Adrenal gland (tissue), 12 donors: ENCODE measurements around the gene LAMB1. TPM values are rescaled to one million over a fixed set of nuclear protein-coding genes. Genes with fewer than 3 reads are reported as not detected.
"Not testable (repeated sequence)": the region's sequence is repeated elsewhere in the genome, so short reads cannot be mapped to it uniquely, and the experiment has no call there.

Experiments used
- DNase-seq, 7 donors: peaks; one replicate each; pipeline ENCODE4 v3.0.0-alpha.2; 2019 to 2020
- H3K27ac ChIP-seq, 5 donors: fragments of 200-600 bp; sonication (generic) in 4 of 5; 1 replicate in 3 of 5; 2 replicates in 2 of 5; pipeline versions ENCODE4 v1.5.1 to v1.8.0; 2016 to 2020; ENCODE audit warnings: mild to moderate bottlenecking in 1 of 5
- H3K27me3 ChIP-seq: fragments of 200-600 bp; 2 replicates; pipeline ENCODE4 v1.8.0; 2021
- H3K36me3 ChIP-seq, 2 donors: fragments of 200-600 bp; replicated peaks in 1 of 2; 1 replicate in 1 of 2; 2 replicates in 1 of 2; pipeline versions ENCODE4 v1.5.1 to v1.8.0; 2018 to 2022
- H3K4me1 ChIP-seq, 2 donors: fragments of 200-600 bp; replicated peaks in 1 of 2; 1 replicate in 1 of 2; 2 replicates in 1 of 2; pipeline versions ENCODE4 v1.5.1 to v1.8.0; 2018 to 2021
- H3K4me3 ChIP-seq, 4 donors: fragments of 200-600 bp; sonication (generic) in 3 of 4; one replicate each; pipeline ENCODE4 v1.5.1; 2016 to 2018
- H3K9me3 ChIP-seq, 3 donors: fragments of 200-600 bp; sonication (generic) in 1 of 3; replicated peaks in 1 of 3; 1 replicate in 2 of 3; 2 replicates in 1 of 3; pipeline versions ENCODE4 v1.5.1 to v1.8.0; 2016 to 2021
- CTCF ChIP-seq, 6 experiments: fragments of 450-650 bp in 4 of 6; fragments of 200-600 bp in 2 of 6; sonication (generic) in 1 of 6; IDR thresholded peaks; 1 replicate in 5 of 6; 2 replicates in 1 of 6; pipeline versions ENCODE4 v1.5.1 to v1.8.0; 2016 to 2021; ENCODE audit warnings: antibody characterized with exemption in 6 of 6, mild to moderate bottlenecking in 2 of 6, moderate library complexity in 1 of 6
- POLR2A ChIP-seq, 2 donors: fragments of 450-650 bp; IDR thresholded peaks; one replicate each; pipeline ENCODE4 v1.6.1; 2017; ENCODE audit warnings: antibody characterized with exemption in 2 of 2, mild to moderate bottlenecking in 2 of 2, moderate library complexity in 1 of 2
- WGBS, 4 donors: extraction: QIAGEN DNeasy Blood & Tissue Kit in 2 of 4; methylation state at CpG; one replicate each; pipeline versions ENCODE4 v1.1.5 to v1.1.7; 2013 to 2017; 5-methylcytosine and 5-hydroxymethylcytosine counted together
- intact Hi-C, 2 donors: fragments of 100-400 bp; cut with DNase I; formaldehyde crosslinking; loops; one replicate each; pipeline versions ENCODE4 v1.14.1 to v1.15.0; 2022 to 2023
- polyA plus RNA-seq, 3 donors: library from polyadenylated mRNA; stranded (reverse); fragments of 200-250 nt in 2 of 3; fragments of 350-450 nt in 1 of 3; fragmentation: Illumina TruSeq in 1 of 3; extraction: RNeasy Lipid Tissue Mini Kit (QIAGEN cat#74804) in 1 of 3; gene quantifications; one replicate each; pipeline ENCODE4 v1.2.3, GENCODE V29; 2013 to 2014
- total RNA-seq, 9 donors: library from RNA; depleted of rRNA in 4 of 9; stranded (reverse); fragments of >200 nt in 4 of 9; fragments of 120-200 nt in 1 of 9; fragmentation: NEBNext Ultra II Directional in 1 of 9; extraction: Animal tissue kit (Norgen Biotek cat#: 25700) in 1 of 9; gene quantifications; one replicate each; pipeline versions ENCODE4 v1.1.0 to v1.2.4, GENCODE V29; 2013 to 2023
- donor health status: healthy with polysubstance abuse.
- donor health status: Bipolar disorder and iron deficiency.
- donor health status: DM: yes; HTN: yes; CAD: no.
- donor health status: DM: no; HTN: no; CAD: no.
- donor health status: DM: no; HTN: no; CAD: no.
- donor health status: DM: yes; HTN: yes; CAD: no.

LAMB1 gene
- total and polyA plus RNA-seq, 12 donors, result 48.6 to 164 (median 90.2) TPM

GRCh38 chr7:107891636-107892366 is 111.2 kb downstream of the LAMB1 start:
- Histone ChIP-seq H3K9me3 (no peaks in the 10 kb centered on the region), H3K36me3 (peaks cover 0 to 22% of the 10 kb centered on the region in 2 donors), H3K27ac (peak overlapping the region; percentile 36 to 100 (median 99)), H3K4me3 (peak overlapping the region in 3 of 4 donors; percentile 66 to 87 (median 72)), H3K27me3 (no peaks in the 10 kb centered on the region), H3K4me1 (peaks cover 7 to 42% of the 10 kb centered on the region in 2 donors)
- no peak for DNase-seq
- 31 to 48% (median 41%) methylated on average over 9 of the region's 9 CpGs for WGBS, 4 donors
- intact Hi-C loops, result loop anchor here in 1 of 2 donors (10.0 kb wide), 1 partner anchor 113 kb away; the partner anchor contains the start of gene LAMB1
- TF ChIP-seq CTCF (IDR thresholded peaks at IDR 0.05), result no peak
- no peak for TF ChIP-seq POLR2A (IDR thresholded peaks at IDR 0.05)

GRCh38 chr7:107890962-107891635 is 111.9 kb downstream of the LAMB1 start, which contains the start of gene DLD:
DLD (plus strand) TSS chr7:107891183; CDS start chr7:107891251, 68 bp downstream.
- intact Hi-C loops, result loop anchor here in 1 of 2 donors (10.0 kb wide), 1 partner anchor 114 kb away; the partner anchor contains the start of gene LAMB1
- Histone ChIP-seq H3K36me3 (peaks cover 0 to 22% of the 10 kb centered on the region in 2 donors), H3K27ac (peak within 1 kb of the TSS; percentile 36 to 100 (median 99)), H3K4me1 (peaks cover 7 to 42% of the 10 kb centered on the region in 2 donors), H3K27me3 (no peaks in the 10 kb centered on the region), H3K4me3 (peak within 1 kb of the TSS; percentile 12 to 87 (median 69)), H3K9me3 (no peaks in the 10 kb centered on the region)
- no peak for TF ChIP-seq CTCF (IDR thresholded peaks at IDR 0.05)
- TF ChIP-seq POLR2A (IDR thresholded peaks at IDR 0.05), result peak; percentile 85 to 87
- DNase-seq, result peak; percentile 95 to 98 (median 96)
- WGBS, 4 donors, result 0 to 1% (median 1%) methylated on average over 12 to 55 of the region's 55 CpGs

- WGBS, 4 donors, result 4 to 10% (median 4%) methylated on average over 7 of the region's 7 CpGs
- Histone ChIP-seq H3K9me3 (no peaks in the 10 kb centered on the region), H3K4me1 (peaks cover 7 to 42% of the 10 kb centered on the region in 2 donors), H3K27ac (peak overlapping the region; percentile 36 to 100 (median 99)), H3K27me3 (no peaks in the 10 kb centered on the region), H3K4me3 (peak overlapping the region in 2 of 4 donors; percentile 66 to 87), H3K36me3 (peaks cover 0 to 17% of the 10 kb centered on the region in 2 donors)
- DNase-seq, result peak in 2 of 7 donors; percentile 15 to 16
- intact Hi-C loops, result loop anchor here in 1 of 2 donors (10.0 kb wide), 1 partner anchor 114 kb away; the partner anchor contains the start of gene LAMB1
- no peak for TF ChIP-seq POLR2A (IDR thresholded peaks at IDR 0.05)
These were observed 112.4 kb downstream of the LAMB1 start for GRCh38 chr7:107890493-107890961.

GRCh38 chr7:107889992-107890391 is 113.0 kb downstream of the LAMB1 start:
- Histone ChIP-seq H3K9me3 (no peaks in the 10 kb centered on the region), H3K4me3 (no peak overlapping the region), H3K27me3 (no peaks in the 10 kb centered on the region), H3K4me1 (peaks cover 7 to 39% of the 10 kb centered on the region in 2 donors), H3K27ac (peak overlapping the region in 2 of 5 donors; percentile 94 to 99), H3K36me3 (peaks cover 0 to 11% of the 10 kb centered on the region in 2 donors)
- 33 to 87% (median 70%) methylated on average over 3 of the region's 3 CpGs for WGBS, 4 donors
- no peak for TF ChIP-seq CTCF (IDR thresholded peaks at IDR 0.05)
- no peak for TF ChIP-seq POLR2A (IDR thresholded peaks at IDR 0.05)
- intact Hi-C loops, result loop anchor here in 1 of 2 donors (10.0 kb wide), 1 partner anchor 115 kb away; the partner anchor contains the start of gene LAMB1
- DNase-seq, result no peak

- intact Hi-C loops, H3K27me3 ChIP-seq, H3K4me3 ChIP-seq, DNase-seq, H3K36me3 ChIP-seq, H3K9me3 ChIP-seq, H3K27ac ChIP-seq: not testable (repeated sequence)
- 82 to 94% (median 93%) methylated on average over 5 to 22 of the region's 22 CpGs for WGBS, 4 donors
- peaks cover 7 to 17% of the 10 kb centered on the region in 2 donors for H3K4me1 ChIP-seq
These were observed 115.1 kb downstream of the LAMB1 start for GRCh38 chr7:107887827-107888226.
